Keratinocyte (primary cell): ENCODE results near the gene PLEKHA1. TPM values are rescaled to one million over a fixed set of nuclear protein-coding genes. Genes with fewer than 3 reads are reported as not detected.

Experiments
- DNase-seq: peaks from one replicate; pipeline ENCODE4 v3.0.0-alpha.2; 2011; ENCODE audit warnings: low read depth, missing footprints, low spot score
- FAIRE-seq: peaks from 2 replicates; lab custom pipeline; 2011; peaks lifted over from hg19 to GRCh38; lab: Jason Lieb, UNC
- H2AFZ ChIP-seq: 2 replicates; pipeline ENCODE4 v1.6.0; 2012; ENCODE audit warnings: low read length, control low read depth, inconsistent platforms; ENCODE audit not compliant: control insufficient read depth
- H3K27ac ChIP-seq: 2 replicates; pipeline ENCODE4 v1.5.1; 2011; ENCODE audit warnings: low read length; ENCODE audit not compliant: control insufficient read depth, insufficient read depth
- H3K27me3 ChIP-seq: 3 replicates; pipeline ENCODE4 v1.6.0; 2011; ENCODE audit warnings: low read length; ENCODE audit not compliant: control insufficient read depth, insufficient read depth; ENCODE audit errors: extremely low read depth
- H3K36me3 ChIP-seq, 2 experiments: 2 replicates in 1 of 2; 3 replicates in 1 of 2; pipeline ENCODE4 v1.5.1; 2011; ENCODE audit warnings: low read length in 2 of 2, mild to moderate bottlenecking in 1 of 2; ENCODE audit not compliant: control insufficient read depth in 2 of 2, insufficient read depth in 2 of 2; ENCODE audit errors: extremely low read depth in 1 of 2
- H3K4me1 ChIP-seq: 3 replicates; pipeline ENCODE4 v1.5.1; 2011; ENCODE audit warnings: low read length; ENCODE audit not compliant: control insufficient read depth, insufficient read depth; ENCODE audit errors: extremely low read depth
- H3K4me2 ChIP-seq: 3 replicates; pipeline ENCODE4 v1.6.0; 2011; ENCODE audit warnings: low read depth, low read length; ENCODE audit not compliant: control insufficient read depth, insufficient read depth; ENCODE audit errors: extremely low read depth
- H3K4me3 ChIP-seq, 3 experiments: fragments of 200-600 bp in 1 of 3; sonication (generic) in 1 of 3; 2 replicates in 2 of 3; 3 replicates in 1 of 3; pipeline ENCODE4 v1.5.1; 2011 to 2016; ENCODE audit warnings: low read length in 3 of 3, mild to moderate bottlenecking in 3 of 3, control low read depth in 2 of 3, inconsistent platforms in 1 of 3, low read depth in 1 of 3, mixed read lengths in 1 of 3, mixed run types in 1 of 3, moderate library complexity in 1 of 3; ENCODE audit not compliant: control insufficient read depth in 2 of 3, insufficient read depth in 2 of 3; ENCODE audit errors: extremely low read depth in 1 of 3
- H3K79me2 ChIP-seq: 2 replicates; pipeline ENCODE4 v1.6.0; 2012; ENCODE audit warnings: low read length; ENCODE audit not compliant: control insufficient read depth, insufficient read depth
- H3K9ac ChIP-seq: 3 replicates; pipeline ENCODE4 v1.6.0; 2011; ENCODE audit warnings: low read length; ENCODE audit not compliant: control insufficient read depth, insufficient read depth; ENCODE audit errors: extremely low read depth
- H3K9me1 ChIP-seq: 3 replicates; pipeline ENCODE4 v1.6.0; 2011; ENCODE audit warnings: low read length; ENCODE audit not compliant: control insufficient read depth, insufficient read depth; ENCODE audit errors: extremely low read depth
- H3K9me3 ChIP-seq: 2 replicates; pipeline ENCODE4 v1.5.1; 2012; ENCODE audit warnings: low read depth, low read length; ENCODE audit not compliant: control insufficient read depth
- H4K20me1 ChIP-seq: 3 replicates; pipeline ENCODE4 v1.6.0; 2011; ENCODE audit warnings: low read length; ENCODE audit not compliant: control insufficient read depth, insufficient read depth; ENCODE audit errors: extremely low read depth
- EZH2 ChIP-seq: IDR thresholded peaks from one replicate; pipeline ENCODE4 v1.6.1; 2012; ENCODE audit warnings: inconsistent platforms, mild to moderate bottlenecking, low read length, moderate library complexity
- dilution Hi-C: fragments of 300-500 bp; cut with MboI; formaldehyde crosslinking; loops from one replicate; pipeline ENCODE4 v1.7.0; 2020; ENCODE audit warnings: low sequenced_read_pairs; ENCODE audit not compliant: extremely low pct_ligation_motif_present
- polyA plus RNA-seq, 5 experiments: library from polyadenylated mRNA; depleted of rRNA in 3 of 5; stranded (reverse) in 3 of 5; stranded (forward) in 1 of 5; unstranded in 1 of 5; fragments of >200 nt; gene quantifications; 1 replicate in 1 of 5; 2 replicates in 3 of 5; 3 replicates in 1 of 5; pipeline versions ENCODE4 v1.2.1 to v1.2.3, GENCODE V29; 2011 to 2012; ENCODE audit warnings: missing spikeins in 2 of 5, low read depth in 1 of 5, low replicate concordance in 1 of 5
- small RNA-seq, 3 experiments: library from RNA; depleted of rRNA; stranded (forward); fragments of <200 nt; gene quantifications; one replicate each; pipeline ENCODE3, GENCODE V24; 2012; ENCODE audit warnings: low read depth in 3 of 3, low replicate concordance in 1 of 3; ENCODE audit not compliant: insufficient read length in 3 of 3
- TF ChIP-seq, protein P1 (sequence below), 3 experiments: IDR thresholded peaks in 1 of 3; conservative IDR thresholded peaks in 1 of 3; optimal IDR thresholded peaks in 1 of 3; 2 replicates in 2 of 3; 3 replicates in 1 of 3; pipeline versions ENCODE3 to v1.5.1; 2011; ENCODE audit warnings: low read length in 3 of 3, mild to moderate bottlenecking in 3 of 3, moderate library complexity in 2 of 3, control low read depth in 1 of 3, inconsistent platforms in 1 of 3; ENCODE audit not compliant: insufficient read depth in 2 of 3; ENCODE audit errors: extremely low read depth in 1 of 3

Gene PLEKHA1
- polyA plus RNA-seq, 1 donor (not counting 4 experiments of a cell fraction or from before 2014, with no cell fraction given), result 66.7 TPM

DNA sequence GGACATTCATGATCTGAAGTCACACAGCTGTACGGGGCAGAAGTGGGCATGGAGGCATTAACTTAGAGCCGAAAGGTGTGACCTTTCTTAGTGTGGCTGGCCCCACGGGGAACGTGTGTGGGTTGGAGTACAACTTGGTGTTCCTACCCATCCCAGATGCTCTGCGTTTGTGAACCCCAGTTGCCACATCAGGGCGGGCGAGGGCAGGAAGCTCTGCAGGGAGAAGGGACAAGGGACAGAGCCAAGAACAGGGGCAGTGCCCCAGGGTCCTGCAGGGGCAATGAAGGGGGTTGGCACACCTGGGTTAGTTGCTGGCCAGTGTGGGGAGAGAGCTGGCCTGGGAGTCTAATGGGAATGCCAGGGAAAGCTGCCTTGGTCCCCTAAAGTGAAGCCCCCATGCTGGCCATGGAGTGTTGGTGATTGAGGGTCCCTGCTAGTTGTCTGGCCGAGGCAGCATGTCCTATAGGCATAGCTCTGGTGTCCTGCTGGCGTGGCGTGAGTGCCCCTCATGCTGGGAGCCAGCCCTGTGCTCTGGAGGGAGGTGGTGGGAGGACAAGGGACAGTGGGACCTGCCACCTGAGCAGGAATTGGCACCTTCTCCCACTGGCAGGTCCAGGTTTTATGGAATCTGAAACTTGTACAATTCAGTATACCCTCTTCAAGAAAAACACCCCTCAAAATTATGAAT is 105.8 kb downstream of the PLEKHA1 start:
- dilution Hi-C loops, result no loop called here
- Histone ChIP-seq H3K27ac (no peak overlapping the region), H3K36me3 (peaks cover 4 to 6% of the 10 kb centered on the region in 2 experiments), H3K4me1 (peaks cover 14% of the 10 kb centered on the region), H3K4me2 (no peak overlapping the region), H3K9ac (no peak overlapping the region), H3K27me3 (no peaks in the 10 kb centered on the region), H3K79me2 (peaks cover 23% of the 10 kb centered on the region), H3K9me3 (no peaks in the 10 kb centered on the region), H4K20me1 (peaks cover 6% of the 10 kb centered on the region), H3K4me3 (no peak overlapping the region), H3K9me1 (peaks cover 4% of the 10 kb centered on the region), H2AFZ (no peak overlapping the region)
- TF ChIP-seq, protein P1, sequence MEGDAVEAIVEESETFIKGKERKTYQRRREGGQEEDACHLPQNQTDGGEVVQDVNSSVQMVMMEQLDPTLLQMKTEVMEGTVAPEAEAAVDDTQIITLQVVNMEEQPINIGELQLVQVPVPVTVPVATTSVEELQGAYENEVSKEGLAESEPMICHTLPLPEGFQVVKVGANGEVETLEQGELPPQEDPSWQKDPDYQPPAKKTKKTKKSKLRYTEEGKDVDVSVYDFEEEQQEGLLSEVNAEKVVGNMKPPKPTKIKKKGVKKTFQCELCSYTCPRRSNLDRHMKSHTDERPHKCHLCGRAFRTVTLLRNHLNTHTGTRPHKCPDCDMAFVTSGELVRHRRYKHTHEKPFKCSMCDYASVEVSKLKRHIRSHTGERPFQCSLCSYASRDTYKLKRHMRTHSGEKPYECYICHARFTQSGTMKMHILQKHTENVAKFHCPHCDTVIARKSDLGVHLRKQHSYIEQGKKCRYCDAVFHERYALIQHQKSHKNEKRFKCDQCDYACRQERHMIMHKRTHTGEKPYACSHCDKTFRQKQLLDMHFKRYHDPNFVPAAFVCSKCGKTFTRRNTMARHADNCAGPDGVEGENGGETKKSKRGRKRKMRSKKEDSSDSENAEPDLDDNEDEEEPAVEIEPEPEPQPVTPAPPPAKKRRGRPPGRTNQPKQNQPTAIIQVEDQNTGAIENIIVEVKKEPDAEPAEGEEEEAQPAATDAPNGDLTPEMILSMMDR (optimal IDR thresholded peaks at IDR 0.05 in 1 of 3, IDR thresholded peaks at IDR 0.05 in 1 of 3, conservative IDR thresholded peaks at IDR 0.05 in 1 of 3; ENCODE audit: extremely low read depth in 1 of 3, insufficient read depth in 2 of 3, low read length in 3 of 3), result no peak
- TF ChIP-seq EZH2, result no peak
- FAIRE-seq (no peak), DNase-seq (no peak)

DNA sequence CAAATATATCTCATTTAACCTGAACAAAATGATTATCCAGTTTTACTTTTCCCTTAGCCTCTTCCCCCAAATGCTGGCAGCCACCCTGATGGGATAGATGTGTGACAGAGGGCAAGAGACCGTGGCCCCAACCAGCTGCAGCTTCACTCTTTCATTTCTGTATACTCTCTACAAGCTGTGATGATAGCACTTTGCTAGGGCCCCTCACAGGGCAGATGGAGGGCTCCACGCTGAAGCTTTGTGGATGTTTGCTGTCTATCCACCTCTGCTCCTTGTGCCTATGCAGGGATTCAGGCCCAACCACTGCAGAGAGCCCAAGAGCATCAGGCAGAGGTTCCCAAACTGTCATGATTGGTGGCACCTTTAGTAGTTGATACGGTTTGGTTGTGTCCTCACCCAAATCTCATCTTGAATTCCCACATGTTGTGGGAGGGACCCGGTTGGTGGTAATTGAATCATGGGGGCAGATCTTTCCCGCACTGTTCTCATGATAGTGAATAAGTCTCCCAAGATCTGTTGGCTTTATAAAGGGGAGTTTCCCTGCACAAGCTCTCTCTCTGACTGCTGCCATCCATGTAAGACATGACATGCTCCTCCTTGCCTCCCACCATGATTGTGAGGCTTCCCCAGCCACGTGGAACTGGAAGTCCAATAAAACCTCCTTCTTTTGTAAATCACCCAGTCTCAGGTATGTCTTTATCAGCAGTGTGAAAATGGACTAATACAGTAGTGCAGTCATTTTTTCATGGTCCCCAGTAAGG is 107.0 kb downstream of the PLEKHA1 start:
- TF ChIP-seq EZH2, result no peak
- TF ChIP-seq, protein P1 (optimal IDR thresholded peaks at IDR 0.05 in 1 of 3, IDR thresholded peaks at IDR 0.05 in 1 of 3, conservative IDR thresholded peaks at IDR 0.05 in 1 of 3; ENCODE audit: extremely low read depth in 1 of 3, insufficient read depth in 2 of 3, low read length in 3 of 3), result no peak
- DNase-seq (no peak), FAIRE-seq (no peak)
- dilution Hi-C loops, result no loop called here
- Histone ChIP-seq H4K20me1 (peaks cover 5% of the 10 kb centered on the region), H3K4me2 (no peak overlapping the region), H3K79me2 (peaks cover 22% of the 10 kb centered on the region), H3K4me1 (peaks cover 2% of the 10 kb centered on the region), H3K9me3 (no peaks in the 10 kb centered on the region), H3K27ac (no peak overlapping the region), H3K36me3 (peaks cover 4 to 9% of the 10 kb centered on the region in 2 experiments), H2AFZ (no peak overlapping the region), H3K27me3 (no peaks in the 10 kb centered on the region), H3K9ac (no peak overlapping the region), H3K9me1 (peaks cover 2% of the 10 kb centered on the region), H3K4me3 (no peak overlapping the region)

Small RNA genes lying within 50 kb of the gene (small RNA-seq; reads per million reads assigned to genes)
- gene MIR3941, result 0 to 1.5 (median 0) reads per million in 3 experiments
- gene RNU6-728P, result 0 reads per million in 3 experiments

Other genes starting within 250 kb of the PLEKHA1 start
- gene BTBD16, start 103.4 kb upstream of the PLEKHA1 start, polyA plus RNA-seq, result 3.3 to 4.9 TPM (median 4.1 TPM) in 3 replicates
- gene ARMS2, start 79.9 kb downstream of the PLEKHA1 start, polyA plus RNA-seq, result 0.08 TPM in 1 of 3 replicates, not detected in the others
- gene HTRA1, start 86.8 kb downstream of the PLEKHA1 start, polyA plus RNA-seq, result 353 to 506 TPM (median 412 TPM) in 3 replicates
- 0.04 to 0.17 TPM (median 0.08 TPM) in 3 replicates for gene DMBT1, start 186.0 kb downstream of the PLEKHA1 start, polyA plus RNA-seq